D341Med (cell line): ENCODE results near the gene SLC27A6.
A peak's percentile ranks its signal among the peaks of the same experiment; 100 is the strongest.

ENCODE experiments used
- DNase-seq: peaks from one replicate; pipeline ENCODE4 v3.0.0; 2012; ENCODE audit warnings: low spot score

The SLC27A6 gene

GRCh38 chr5:129065721-129066120 is 100.4 kb downstream of the SLC27A6 start:
- peak; percentile 62 for DNase-seq

- DNase-seq, result no peak
Observed at GRCh38 chr5:129067745-129068144, 102.5 kb downstream of the SLC27A6 start.

- DNase-seq, result no peak
Observed at GRCh38 chr5:129069292-129069691, 104.0 kb downstream of the SLC27A6 start.

- no peak for DNase-seq
Observed at GRCh38 chr5:129073111-129073510, 107.8 kb downstream of the SLC27A6 start.

- DNase-seq, result peak; percentile 46
Observed at GRCh38 chr5:129074903-129075302, 109.6 kb downstream of the SLC27A6 start.

- no peak for DNase-seq
Observed at GRCh38 chr5:129077433-129078075, 112.3 kb downstream of the SLC27A6 start.

- no peak for DNase-seq
Observed at GRCh38 chr5:129078247-129078646, 113.0 kb downstream of the SLC27A6 start.

- DNase-seq, result no peak
Observed at GRCh38 chr5:129078660-129079059, 113.4 kb downstream of the SLC27A6 start.

GRCh38 chr5:129079496-129079895 is 114.2 kb downstream of the SLC27A6 start:
- no peak for DNase-seq

- DNase-seq, result no peak
Observed at GRCh38 chr5:129080766-129081165, 115.5 kb downstream of the SLC27A6 start.

- DNase-seq, result no peak
Observed at GRCh38 chr5:129082225-129083136, 117.2 kb downstream of the SLC27A6 start.
